Tibial nerve (tissue), 4 donors: ENCODE measurements around the gene ATP1A2.

Source experiments
- EP300 ChIP-seq, 2 donors: sonication (generic); formaldehyde crosslinking; IDR thresholded peaks; one replicate each; pipeline ENCODE4 v1.6.1; 2017; ENCODE audit warnings: antibody characterized with exemption in 2 of 2, mild to moderate bottlenecking in 1 of 2
- POLR2A ChIP-seq, 2 donors: fragments of 450-650 bp; IDR thresholded peaks; one replicate each; pipeline ENCODE4 v1.6.1; 2017; ENCODE audit warnings: antibody characterized with exemption in 2 of 2, mild to moderate bottlenecking in 2 of 2, moderate library complexity in 2 of 2
- TF ChIP-seq, protein P1 (sequence below), 5 experiments: fragments of 200-600 bp in 3 of 5; fragments of 450-650 bp in 2 of 5; sonication (generic) in 3 of 5; IDR thresholded peaks; one replicate each; pipeline ENCODE4 v1.5.1; 2016 to 2019; ENCODE audit warnings: antibody characterized with exemption in 5 of 5, mild to moderate bottlenecking in 3 of 5, moderate library complexity in 2 of 5

DNA sequence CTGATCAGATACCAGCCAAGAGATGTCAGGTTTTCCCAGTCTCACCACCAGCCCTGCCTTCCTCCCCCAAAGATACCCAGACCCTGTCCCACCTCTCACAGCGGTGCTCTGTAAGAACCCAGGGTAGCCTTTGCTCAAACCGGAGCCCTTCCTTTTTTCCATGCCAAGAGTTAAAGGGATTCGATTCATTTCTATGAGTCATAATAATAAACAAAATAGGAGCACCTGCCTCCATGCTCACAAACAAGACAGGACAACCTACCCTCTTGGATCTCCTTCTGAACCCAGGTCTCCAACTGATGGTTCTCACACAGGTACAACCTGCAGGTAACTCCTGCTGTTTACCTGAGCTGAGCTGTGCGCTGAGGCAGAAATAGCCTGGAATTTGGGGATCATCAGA is 5.9 kb upstream of the ATP1A2 start:
- TF ChIP-seq, protein P1, sequence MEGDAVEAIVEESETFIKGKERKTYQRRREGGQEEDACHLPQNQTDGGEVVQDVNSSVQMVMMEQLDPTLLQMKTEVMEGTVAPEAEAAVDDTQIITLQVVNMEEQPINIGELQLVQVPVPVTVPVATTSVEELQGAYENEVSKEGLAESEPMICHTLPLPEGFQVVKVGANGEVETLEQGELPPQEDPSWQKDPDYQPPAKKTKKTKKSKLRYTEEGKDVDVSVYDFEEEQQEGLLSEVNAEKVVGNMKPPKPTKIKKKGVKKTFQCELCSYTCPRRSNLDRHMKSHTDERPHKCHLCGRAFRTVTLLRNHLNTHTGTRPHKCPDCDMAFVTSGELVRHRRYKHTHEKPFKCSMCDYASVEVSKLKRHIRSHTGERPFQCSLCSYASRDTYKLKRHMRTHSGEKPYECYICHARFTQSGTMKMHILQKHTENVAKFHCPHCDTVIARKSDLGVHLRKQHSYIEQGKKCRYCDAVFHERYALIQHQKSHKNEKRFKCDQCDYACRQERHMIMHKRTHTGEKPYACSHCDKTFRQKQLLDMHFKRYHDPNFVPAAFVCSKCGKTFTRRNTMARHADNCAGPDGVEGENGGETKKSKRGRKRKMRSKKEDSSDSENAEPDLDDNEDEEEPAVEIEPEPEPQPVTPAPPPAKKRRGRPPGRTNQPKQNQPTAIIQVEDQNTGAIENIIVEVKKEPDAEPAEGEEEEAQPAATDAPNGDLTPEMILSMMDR (IDR thresholded peaks at IDR 0.05), result no peak
- TF ChIP-seq POLR2A (IDR thresholded peaks at IDR 0.05), result no peak
- TF ChIP-seq EP300 (IDR thresholded peaks at IDR 0.05), result no peak
